ENCODE data around the gene REX1BD. TPM values are rescaled to one million over a fixed set of nuclear protein-coding genes. Genes with fewer than 3 reads are reported as not detected.

REX1BD gene
- total and polyA plus RNA-seq, 10 of the 15 experiments (the other 5 are each of a cell fraction or from before 2014, with no cell fraction given) = 1.1 to 101 (median 35.0) TPM

GRCh38 chr19:18605196-18605545 lies 16.6 kb downstream of the REX1BD start:
- Histone ChIP-seq H3K9ac (ENCODE audit: control insufficient read depth, insufficient read depth, low read length) (no peak overlapping the region), H3K79me2 (ENCODE audit: control insufficient read depth, insufficient read depth, low read length) (no peaks in the 10 kb centered on the region), H3K4me2 (ENCODE audit: control insufficient read depth, insufficient read depth) (no peak overlapping the region), H3K9me3 (replicated peaks; ENCODE audit: control insufficient read depth, insufficient read depth, low read length) (no peaks in the 10 kb centered on the region), H3K27ac (ENCODE audit: control insufficient read depth, insufficient read depth) (no peak overlapping the region), H2AFZ (ENCODE audit: control insufficient read depth, low read depth, low read length) (no peak overlapping the region), H4K20me1 (ENCODE audit: control insufficient read depth, insufficient read depth) (no peaks in the 10 kb centered on the region; the same call in none of the 2 replicates), H3K27me3 (replicated peaks in 1 of 2; ENCODE audit: control insufficient read depth in 2 of 2, insufficient read depth in 2 of 2, low read length in 1 of 2) (peaks cover 21 to 22% of the 10 kb centered on the region in 2 experiments), H3K36me3 (ENCODE audit: control insufficient read depth in 2 of 2, insufficient read depth in 2 of 2, low read length in 1 of 2) (no peaks in the 10 kb centered on the region), H3K4me3 (no peak overlapping the region), H3K4me1 (ENCODE audit: control insufficient read depth, insufficient read depth, low read length) (no peaks in the 10 kb centered on the region)
- DNase-seq (ENCODE audit: low read depth, low spot score) = no peak
- ChIA-PET POLR2A (no interaction called here), CTCF (no interaction called here), SMC1A (ENCODE audit: uncharacterized antibody, unreplicated experiment) (no interaction called here), RAD21 (ENCODE audit: unreplicated experiment) (no interaction called here)
- intact Hi-C loops (cut with micrococcal nuclease; ENCODE audit: unreplicated experiment) = no loop called here
- BruUV-seq (replicated peaks) = no TSS peak
- WGBS (ENCODE audit: insufficient coverage, insufficient replicate concordance, low lambda C conversion rate, missing lambda C conversion rate) = 21% methylated on average over 16 of the region's 17 CpGs
- TF ChIP-seq GATAD2B (conservative IDR thresholded peaks at IDR 0.05; ENCODE audit: low read depth) (no peak), LARP7 (IDR thresholded peaks at IDR 0.05) (no peak), RAD21 (IDR thresholded peaks at IDR 0.05; ENCODE audit: insufficient read depth, low read depth, low read length) (no peak), REST (IDR thresholded peaks at IDR 0.05; ENCODE audit: low read depth, low read length) (no peak), E2F8 (IDR thresholded peaks at IDR 0.05; ENCODE audit: low read depth, partially characterized antibody) (no peak)
- FAIRE-seq = no peak
- no peak for ATAC-seq
- in situ Hi-C loops (cut with MboI) = no loop called here

All from GM12878 (cell line).